ENCODE measurements around the gene DUSP2. TPM values are rescaled to one million over a fixed set of nuclear protein-coding genes. Genes with fewer than 3 reads are reported as not detected.

DUSP2 gene
- total RNA-seq, 1 experiment from 2014 or later, result 13.4 TPM

GRCh38 chr2:96120091-96120720 lies 25.0 kb downstream of the DUSP2 start:
- H3K4me1 Mint-ChIP-seq (ENCODE audit: low read depth, unreplicated experiment), result peaks cover 5% of the 10 kb centered on the region
- no peak overlapping the region for H3K27ac Mint-ChIP-seq (ENCODE audit: unreplicated experiment)
- BruUV-seq (replicated peaks), result no TSS peak
- no peaks in the 10 kb centered on the region for H3K36me3 Mint-ChIP-seq (ENCODE audit: insufficient read depth, unreplicated experiment)
- TF ChIP-seq, protein P1, sequence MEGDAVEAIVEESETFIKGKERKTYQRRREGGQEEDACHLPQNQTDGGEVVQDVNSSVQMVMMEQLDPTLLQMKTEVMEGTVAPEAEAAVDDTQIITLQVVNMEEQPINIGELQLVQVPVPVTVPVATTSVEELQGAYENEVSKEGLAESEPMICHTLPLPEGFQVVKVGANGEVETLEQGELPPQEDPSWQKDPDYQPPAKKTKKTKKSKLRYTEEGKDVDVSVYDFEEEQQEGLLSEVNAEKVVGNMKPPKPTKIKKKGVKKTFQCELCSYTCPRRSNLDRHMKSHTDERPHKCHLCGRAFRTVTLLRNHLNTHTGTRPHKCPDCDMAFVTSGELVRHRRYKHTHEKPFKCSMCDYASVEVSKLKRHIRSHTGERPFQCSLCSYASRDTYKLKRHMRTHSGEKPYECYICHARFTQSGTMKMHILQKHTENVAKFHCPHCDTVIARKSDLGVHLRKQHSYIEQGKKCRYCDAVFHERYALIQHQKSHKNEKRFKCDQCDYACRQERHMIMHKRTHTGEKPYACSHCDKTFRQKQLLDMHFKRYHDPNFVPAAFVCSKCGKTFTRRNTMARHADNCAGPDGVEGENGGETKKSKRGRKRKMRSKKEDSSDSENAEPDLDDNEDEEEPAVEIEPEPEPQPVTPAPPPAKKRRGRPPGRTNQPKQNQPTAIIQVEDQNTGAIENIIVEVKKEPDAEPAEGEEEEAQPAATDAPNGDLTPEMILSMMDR (IDR thresholded peaks at IDR 0.05; ENCODE audit: insufficient read depth in 1 of 2, low read depth in 1 of 2, low read length in 1 of 2, severe bottlenecking in 1 of 2, unreplicated experiment in 1 of 2), result no peak
- H3K9me3 Mint-ChIP-seq (ENCODE audit: unreplicated experiment), result no peaks in the 10 kb centered on the region
- no peaks in the 10 kb centered on the region for H3K9me3 ChIP-seq
- ChIA-PET POLR2A (no interaction called here), CTCF (interaction anchor here (1.6 kb wide), 1 partner anchor 54 kb away, joined by 4 read pairs; no protein-coding TSS in a partner anchor)
- H3K4me3 Mint-ChIP-seq (ENCODE audit: unreplicated experiment), result no peak overlapping the region
- peaks cover 14% of the 10 kb centered on the region for H3K4me1 ChIP-seq
- no peaks in the 10 kb centered on the region for H3K27me3 ChIP-seq (replicated peaks; ENCODE audit: control insufficient read depth, insufficient read depth, low read length)
- peaks cover 28% of the 10 kb centered on the region for H3K27me3 Mint-ChIP-seq (ENCODE audit: insufficient read depth, unreplicated experiment)
- no peak for DNase-seq
- no peaks in the 10 kb centered on the region for H3K36me3 ChIP-seq (ENCODE audit: control insufficient read depth, insufficient read depth, low read length)
- intact Hi-C loops (cut with micrococcal nuclease; ENCODE audit: unreplicated experiment), result no loop called here
- H3K4me3 ChIP-seq (ENCODE audit: low read depth, low read length), result no peak overlapping the region

- no TSS peak for BruUV-seq (replicated peaks)
- H3K4me3 ChIP-seq (ENCODE audit: low read depth, low read length), result no peak overlapping the region
- Mint-ChIP-seq H3K9me3 (ENCODE audit: unreplicated experiment) (no peaks in the 10 kb centered on the region), H3K27me3 (ENCODE audit: insufficient read depth, unreplicated experiment) (peaks cover 23% of the 10 kb centered on the region), H3K36me3 (ENCODE audit: insufficient read depth, unreplicated experiment) (no peaks in the 10 kb centered on the region), H3K4me1 (ENCODE audit: low read depth, unreplicated experiment) (peaks cover 5% of the 10 kb centered on the region), H3K4me3 (ENCODE audit: unreplicated experiment) (no peak overlapping the region), H3K27ac (ENCODE audit: unreplicated experiment) (no peak overlapping the region)
- no peaks in the 10 kb centered on the region for H3K27me3 ChIP-seq (replicated peaks; ENCODE audit: control insufficient read depth, insufficient read depth, low read length)
- DNase-seq, result no peak
- intact Hi-C loops (cut with micrococcal nuclease; ENCODE audit: unreplicated experiment), result loop anchor here (10.0 kb wide), 2 partner anchors 95 to 125 kb away; partner anchors contain the start of gene ANKRD36C
- TF ChIP-seq, protein P1 (IDR thresholded peaks at IDR 0.05; ENCODE audit: insufficient read depth in 1 of 2, low read depth in 1 of 2, low read length in 1 of 2, severe bottlenecking in 1 of 2, unreplicated experiment in 1 of 2), result no peak
- peaks cover 14% of the 10 kb centered on the region for H3K4me1 ChIP-seq
- no peaks in the 10 kb centered on the region for H3K9me3 ChIP-seq
- ChIA-PET CTCF (interaction anchor here (1.5 to 1.6 kb wide), 2 partner anchors 55 kb away, joined by 4 read pairs; no protein-coding TSS in a partner anchor), POLR2A (no interaction called here)
- H3K36me3 ChIP-seq (ENCODE audit: control insufficient read depth, insufficient read depth, low read length), result no peaks in the 10 kb centered on the region
These were observed 25.9 kb downstream of the DUSP2 start for GRCh38 chr2:96119389-96119751.

GRCh38 chr2:96118698-96119388 lies 26.4 kb downstream of the DUSP2 start:
- no peak for DNase-seq
- H3K36me3 Mint-ChIP-seq (ENCODE audit: insufficient read depth, unreplicated experiment), result no peaks in the 10 kb centered on the region
- no TSS peak for BruUV-seq (replicated peaks)
- peaks cover 23% of the 10 kb centered on the region for H3K27me3 Mint-ChIP-seq (ENCODE audit: insufficient read depth, unreplicated experiment)
- H3K4me1 Mint-ChIP-seq (ENCODE audit: low read depth, unreplicated experiment), result peaks cover 5% of the 10 kb centered on the region
- ChIA-PET CTCF (interaction anchor here (0.7 to 1.5 kb wide), 2 partner anchors 56 to 96 kb away, joined by 3 to 4 read pairs; no protein-coding TSS in a partner anchor), POLR2A (no interaction called here)
- H3K4me3 ChIP-seq (ENCODE audit: low read depth, low read length), result no peak overlapping the region
- no peak overlapping the region for H3K4me3 Mint-ChIP-seq (ENCODE audit: unreplicated experiment)
- H3K27me3 ChIP-seq (replicated peaks; ENCODE audit: control insufficient read depth, insufficient read depth, low read length), result no peaks in the 10 kb centered on the region
- peaks cover 14% of the 10 kb centered on the region for H3K4me1 ChIP-seq
- intact Hi-C loops (cut with micrococcal nuclease; ENCODE audit: unreplicated experiment), result loop anchor here (10.0 kb wide), 2 partner anchors 94 to 124 kb away; partner anchors contain the start of gene ANKRD36C
- H3K9me3 ChIP-seq, result no peaks in the 10 kb centered on the region
- TF ChIP-seq, protein P1 (IDR thresholded peaks at IDR 0.05; ENCODE audit: insufficient read depth in 1 of 2, low read depth in 1 of 2, low read length in 1 of 2, severe bottlenecking in 1 of 2, unreplicated experiment in 1 of 2), result no peak
- H3K36me3 ChIP-seq (ENCODE audit: control insufficient read depth, insufficient read depth, low read length), result no peaks in the 10 kb centered on the region
- no peak overlapping the region for H3K27ac Mint-ChIP-seq (ENCODE audit: unreplicated experiment)
- H3K9me3 Mint-ChIP-seq (ENCODE audit: unreplicated experiment), result no peaks in the 10 kb centered on the region

Data from Caco-2 (cell line).